Measurements from ENCODE around the gene DISP2.

The DISP2 gene

GRCh38 chr15:40345867-40346578 lies 12.0 kb upstream of the DISP2 start:
- Mint-ChIP-seq H3K4me1 (peaks cover 6% of the 10 kb centered on the region), H3K27me3 (no peaks in the 10 kb centered on the region), H3K9me3 (no peaks in the 10 kb centered on the region), H3K27ac (no peak overlapping the region), H3K4me3 (no peak overlapping the region)
- DNase-seq = no peak
- no peak for ATAC-seq

GRCh38 chr15:40346579-40347558 lies 11.2 kb upstream of the DISP2 start:
- peak overlapping the region in 1 of 2 donors; percentile 29 for H3K27ac Mint-ChIP-seq
- no peaks in the 10 kb centered on the region for H3K9me3 Mint-ChIP-seq
- DNase-seq = no peak
- peaks cover 6% of the 10 kb centered on the region for H3K4me1 Mint-ChIP-seq
- ATAC-seq = no peak
- no peak overlapping the region for H3K4me3 Mint-ChIP-seq
- no peaks in the 10 kb centered on the region for H3K27me3 Mint-ChIP-seq

- ATAC-seq (no peak), DNase-seq (no peak)
- Mint-ChIP-seq H3K4me1 (peaks cover 6% of the 10 kb centered on the region), H3K4me3 (no peak overlapping the region), H3K27ac (peak overlapping the region in 1 of 2 donors; percentile 69), H3K27me3 (no peaks in the 10 kb centered on the region), H3K9me3 (no peaks in the 10 kb centered on the region)
Observed at GRCh38 chr15:40347559-40348473, 10.2 kb upstream of the DISP2 start.

GRCh38 chr15:40348474-40348870 lies 9.5 kb upstream of the DISP2 start:
- DNase-seq = no peak
- H3K9me3 Mint-ChIP-seq = no peaks in the 10 kb centered on the region
- no peak for ATAC-seq
- no peak overlapping the region for H3K4me3 Mint-ChIP-seq
- peaks cover 6% of the 10 kb centered on the region for H3K4me1 Mint-ChIP-seq
- H3K27me3 Mint-ChIP-seq = peaks cover 2% of the 10 kb centered on the region
- H3K27ac Mint-ChIP-seq = peak overlapping the region; percentile 35 to 69

- Mint-ChIP-seq H3K27ac (no peak overlapping the region), H3K27me3 (peaks cover 7% of the 10 kb centered on the region), H3K4me3 (no peak overlapping the region), H3K4me1 (peaks cover 6% of the 10 kb centered on the region), H3K9me3 (no peaks in the 10 kb centered on the region)
- ATAC-seq = no peak
- DNase-seq = no peak
Observed at GRCh38 chr15:40349163-40349562, 8.9 kb upstream of the DISP2 start.

- H3K4me1 Mint-ChIP-seq = peaks cover 3% of the 10 kb centered on the region
Observed at GRCh38 chr15:40352281-40352901, 5.6 kb upstream of the DISP2 start.

GRCh38 chr15:40353697-40354096 lies 4.3 kb upstream of the DISP2 start:
- no peak overlapping the region for H3K4me3 Mint-ChIP-seq

More at GRCh38 chr15:40352281-40352901, 5.6 kb upstream of the DISP2 start:
- Mint-ChIP-seq H3K4me3 (no peak overlapping the region), H3K27ac (no peak overlapping the region), H3K9me3 (no peaks in the 10 kb centered on the region), H3K27me3 (peaks cover 18% of the 10 kb centered on the region)
- ATAC-seq = no peak
- no peak for DNase-seq

GRCh38 chr15:40354408-40355171 lies 3.4 kb upstream of the DISP2 start:
- peaks cover 18% of the 10 kb centered on the region for H3K27me3 Mint-ChIP-seq
- H3K4me3 Mint-ChIP-seq = no peak overlapping the region
- DNase-seq (no peak), ATAC-seq (no peak)
- peaks cover 18% of the 10 kb centered on the region for H3K4me1 Mint-ChIP-seq
- no peak overlapping the region for H3K27ac Mint-ChIP-seq
- H3K9me3 Mint-ChIP-seq = no peaks in the 10 kb centered on the region

More at GRCh38 chr15:40353697-40354096, 4.3 kb upstream of the DISP2 start:
- Mint-ChIP-seq H3K4me1 (peaks cover 12% of the 10 kb centered on the region), H3K9me3 (no peaks in the 10 kb centered on the region), H3K27me3 (peaks cover 18% of the 10 kb centered on the region), H3K27ac (no peak overlapping the region)
- ATAC-seq = no peak
- no peak for DNase-seq

GRCh38 chr15:40355976-40356585 lies 1.9 kb upstream of the DISP2 start:
- Mint-ChIP-seq H3K4me3 (no peak overlapping the region), H3K27ac (no peak overlapping the region), H3K4me1 (peaks cover 18% of the 10 kb centered on the region), H3K9me3 (no peaks in the 10 kb centered on the region), H3K27me3 (peaks cover 18% of the 10 kb centered on the region)
- no peak for DNase-seq
- ATAC-seq = peak; percentile 52

GRCh38 chr15:40357246-40357645 lies 773 bp upstream of the DISP2 start:
- no peak for ATAC-seq
- no peak for DNase-seq
- peaks cover 18% of the 10 kb centered on the region for H3K4me1 Mint-ChIP-seq
- no peak overlapping the region for H3K27ac Mint-ChIP-seq
- H3K27me3 Mint-ChIP-seq = peaks cover 18% of the 10 kb centered on the region
- H3K9me3 Mint-ChIP-seq = no peaks in the 10 kb centered on the region
- peak overlapping the region; percentile 78 to 83 for H3K4me3 Mint-ChIP-seq

- Mint-ChIP-seq H3K27me3 (peaks cover 13% of the 10 kb centered on the region), H3K27ac (peak overlapping the region in 1 of 2 donors; percentile 78), H3K9me3 (no peaks in the 10 kb centered on the region), H3K4me1 (peaks cover 18% of the 10 kb centered on the region), H3K4me3 (peak overlapping the region; percentile 83 to 88)
- ATAC-seq = peak; percentile 51
- peak in 1 of 2 donors; percentile 39 for DNase-seq
Observed at GRCh38 chr15:40358471-40359353, 693 bp downstream of the DISP2 start.

- Mint-ChIP-seq H3K4me3 (no peak overlapping the region), H3K27ac (no peak overlapping the region), H3K9me3 (no peaks in the 10 kb centered on the region), H3K4me1 (peaks cover 18% of the 10 kb centered on the region), H3K27me3 (peaks cover 11% of the 10 kb centered on the region)
- no peak for DNase-seq
- no peak for ATAC-seq
Observed at GRCh38 chr15:40360015-40360414, 2.0 kb downstream of the DISP2 start.

GRCh38 chr15:40361640-40362039 lies 3.6 kb downstream of the DISP2 start:
- DNase-seq = no peak
- H3K4me3 Mint-ChIP-seq = no peak overlapping the region

More at GRCh38 chr15:40361640-40362039, 3.6 kb downstream of the DISP2 start:
- Mint-ChIP-seq H3K4me1 (peaks cover 34% of the 10 kb centered on the region), H3K27me3 (peaks cover 7% of the 10 kb centered on the region), H3K9me3 (no peaks in the 10 kb centered on the region), H3K27ac (no peak overlapping the region)
- ATAC-seq = no peak
